ENCODE data around the gene RNF150.

The RNF150 gene

DNA sequence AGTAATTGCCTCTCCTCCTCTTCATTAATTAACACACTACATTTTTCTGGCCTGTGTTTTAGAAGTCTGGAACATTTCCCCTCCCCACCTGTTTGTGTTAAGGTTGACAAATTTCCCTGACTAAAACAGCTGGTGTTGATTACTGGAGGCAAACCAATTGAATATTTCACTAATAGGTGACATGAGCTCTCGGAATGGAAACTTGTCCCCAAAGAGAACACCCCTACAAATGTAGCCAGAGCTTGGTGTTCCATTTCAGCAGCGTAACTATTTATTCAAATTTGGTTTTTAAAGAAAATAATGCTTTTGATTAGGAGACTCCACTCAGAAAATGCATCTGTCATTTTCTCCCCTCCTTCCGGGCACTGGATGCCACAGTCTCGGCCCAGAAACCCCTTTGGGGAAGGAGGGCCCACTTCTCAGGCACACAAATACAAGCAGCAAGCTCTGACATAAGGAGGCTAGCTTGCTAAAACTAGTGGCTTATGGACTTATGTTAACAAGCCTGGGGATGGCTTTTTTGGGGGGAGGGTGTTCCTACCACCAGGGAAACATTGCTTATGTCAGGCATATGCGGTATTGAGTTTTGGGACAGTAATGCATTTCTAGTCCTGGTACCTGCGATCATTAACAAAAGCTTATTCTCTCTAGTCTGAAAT lies 2.2 kb downstream of the RNF150 start:
- no peak for DNase-seq (ENCODE audit: extremely low read depth, low read depth)
- TF ChIP-seq CTCF (IDR thresholded peaks at IDR 0.05; ENCODE audit: low read depth, low read length), result no peak

- DNase-seq (ENCODE audit: extremely low read depth, low read depth), result no peak
- no peak for TF ChIP-seq CTCF (IDR thresholded peaks at IDR 0.05; ENCODE audit: low read depth, low read length)
These were observed 5.4 kb downstream of the RNF150 start for GRCh38 chr4:141127884-141128283.

DNA sequence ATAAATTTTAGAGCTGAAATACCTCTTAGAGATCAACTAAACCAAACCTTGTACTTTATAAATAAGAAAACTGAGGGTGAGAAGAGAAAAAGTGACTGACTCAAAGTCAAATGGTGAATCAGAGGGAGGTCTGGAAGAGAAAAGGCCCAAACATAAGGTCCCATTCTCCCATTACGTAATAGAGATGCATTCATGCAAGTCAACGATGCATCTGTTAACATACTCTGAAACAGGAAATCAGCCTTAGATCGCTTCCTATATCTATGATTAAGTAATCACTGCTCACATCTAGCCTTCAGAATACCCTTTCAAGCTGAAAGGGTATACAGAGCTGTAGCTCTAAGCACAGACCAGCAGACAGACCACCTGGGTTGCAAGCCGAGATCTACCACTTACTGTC lies 6.5 kb downstream of the RNF150 start:
- TF ChIP-seq CTCF (IDR thresholded peaks at IDR 0.05; ENCODE audit: low read depth, low read length), result no peak
- DNase-seq (ENCODE audit: extremely low read depth, low read depth), result no peak

- TF ChIP-seq CTCF (IDR thresholded peaks at IDR 0.05; ENCODE audit: low read depth, low read length), result no peak
- DNase-seq (ENCODE audit: extremely low read depth, low read depth), result no peak
These were observed 9.0 kb downstream of the RNF150 start for GRCh38 chr4:141124224-141124623.

DNA sequence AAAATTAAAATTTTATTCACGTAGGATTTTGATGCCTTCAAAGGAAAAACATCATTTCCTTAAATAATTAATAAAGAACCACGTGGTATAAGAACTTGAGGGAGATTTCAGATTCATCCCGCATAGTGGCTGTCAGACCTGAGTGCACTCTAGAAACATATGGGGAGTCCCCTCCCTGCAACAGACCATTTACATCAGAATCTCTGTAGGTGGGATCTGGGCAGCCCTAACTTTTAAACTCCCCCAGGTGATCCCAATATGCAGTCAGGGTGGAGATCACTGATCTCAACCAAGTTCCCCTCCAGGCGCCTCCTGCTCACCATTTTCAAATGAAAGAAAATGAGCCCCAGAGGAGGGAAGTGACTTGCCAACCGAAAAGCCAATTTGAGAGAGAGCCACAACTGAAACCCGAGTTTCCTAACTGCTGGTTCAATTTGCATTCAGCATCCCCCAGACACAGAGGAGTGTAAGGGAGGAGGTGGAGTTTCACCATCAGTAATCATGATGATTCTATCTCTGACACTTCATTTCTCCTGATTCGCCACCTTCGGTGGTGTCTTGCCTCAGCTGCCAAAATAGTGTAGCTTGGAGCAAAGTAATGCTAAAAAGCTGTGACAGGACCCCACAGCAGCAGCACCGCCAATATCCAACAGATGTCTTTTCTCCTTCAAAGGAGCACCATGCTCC lies 11.4 kb downstream of the RNF150 start:
- DNase-seq (ENCODE audit: extremely low read depth, low read depth), result no peak
- TF ChIP-seq CTCF (IDR thresholded peaks at IDR 0.05; ENCODE audit: low read depth, low read length), result no peak

DNA sequence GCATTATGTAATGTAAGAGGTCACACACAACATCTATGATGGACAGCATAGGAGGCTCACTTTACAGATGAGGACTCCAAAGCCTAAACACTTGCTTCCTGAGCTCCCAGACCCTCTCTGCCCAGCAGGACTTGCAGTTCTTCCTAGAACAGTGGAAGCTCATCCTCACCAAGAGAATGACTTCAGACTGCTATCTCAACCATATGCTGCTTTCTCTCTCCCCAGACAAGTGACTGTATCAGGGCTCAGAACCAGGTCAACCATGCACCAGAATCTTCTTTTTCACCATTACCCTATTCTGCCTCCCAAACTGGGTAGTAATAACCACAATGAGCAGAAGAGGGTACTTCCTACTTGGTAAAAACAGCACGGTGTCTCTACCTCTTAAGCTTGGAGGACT lies 12.2 kb downstream of the RNF150 start:
- DNase-seq (ENCODE audit: extremely low read depth, low read depth), result no peak
- no peak for TF ChIP-seq CTCF (IDR thresholded peaks at IDR 0.05; ENCODE audit: low read depth, low read length)

DNA sequence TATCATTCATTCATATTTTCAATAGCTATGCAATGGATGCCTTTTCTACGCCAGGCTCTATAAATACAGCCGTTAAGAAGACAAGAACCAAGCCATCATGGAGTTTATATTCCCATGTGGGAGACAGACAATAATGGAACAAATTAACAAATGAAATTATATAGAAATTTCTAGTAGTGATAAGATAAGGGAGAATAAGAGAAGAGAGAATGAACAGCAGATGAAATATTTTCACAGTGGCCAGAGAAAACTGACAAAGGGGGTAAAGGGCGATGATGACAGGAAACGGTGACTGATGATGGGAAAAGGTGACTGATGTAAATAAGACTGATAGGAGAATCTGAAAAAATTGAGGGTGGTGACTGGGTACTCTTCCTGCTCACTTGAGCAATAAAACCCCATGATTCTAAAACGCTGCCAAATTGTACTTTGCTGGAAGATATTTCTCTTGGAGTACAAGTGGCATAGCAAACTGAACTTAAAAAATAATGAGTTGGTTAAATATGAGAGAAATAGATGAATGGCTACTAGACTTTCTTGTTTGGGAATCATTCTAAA lies 13.2 kb downstream of the RNF150 start:
- TF ChIP-seq CTCF (IDR thresholded peaks at IDR 0.05; ENCODE audit: low read depth, low read length), result no peak

More for the DNA sequence above, 13.2 kb downstream of the RNF150 start:
- DNase-seq (ENCODE audit: extremely low read depth, low read depth), result no peak

Measured in AG09319 (cell line).